Neural cell (in vitro differentiated cells): ENCODE measurements around the gene KRT6A.
"Not testable (repeated sequence)": the region's sequence is repeated elsewhere in the genome, so short reads cannot be mapped to it uniquely, and the experiment has no call there.

Experiments used
- CTCF ChIP-seq: fragments of 450-650 bp; IDR thresholded peaks from 2 replicates; pipeline ENCODE4 v1.5.1; 2014; ENCODE audit warnings: antibody characterized with exemption, mild to moderate bottlenecking, moderate library complexity; ENCODE audit not compliant: poor library complexity, severe bottlenecking
- EP300 ChIP-seq: fragments of 450-650 bp; conservative IDR thresholded peaks from 2 replicates; pipeline ENCODE4 v1.6.1; 2014; ENCODE audit warnings: antibody characterized with exemption, mild to moderate bottlenecking, moderate library complexity; ENCODE audit not compliant: poor library complexity, severe bottlenecking
- EZH2 ChIP-seq: fragments of 200-600, 300-800 bp; shearing (Covaris generic), sonication (generic); IDR thresholded peaks from 2 replicates; pipeline ENCODE4 v1.6.1; 2014; ENCODE audit warnings: antibody characterized with exemption, low read length, borderline replicate concordance, mild to moderate bottlenecking; ENCODE audit not compliant: insufficient read depth, poor library complexity, severe bottlenecking

- TF ChIP-seq EP300, CTCF, EZH2: not testable (repeated sequence)
Measured at GRCh38 chr12:52491495-52491894, 1.6 kb downstream of the KRT6A start.
